K562 (cell line): ENCODE results near the gene COX5A. TPM values are rescaled to one million over a fixed set of nuclear protein-coding genes. Genes with fewer than 3 reads are reported as not detected.

Source experiments
- ATF1 ChIP-seq, 2 experiments: fragments of 450-650 bp in 1 of 2; IDR thresholded peaks; 2 replicates each; pipeline ENCODE4 v1.6.1; 2016; ENCODE audit warnings: missing compliant biosample characterization in 1 of 2, missing genetic modification characterization in 1 of 2
- BRF2 ChIP-seq: IDR thresholded peaks from 3 replicates; pipeline ENCODE4 v1.6.1; 2011; ENCODE audit warnings: borderline replicate concordance, mild to moderate bottlenecking; ENCODE audit not compliant: insufficient read length, insufficient read depth
- CREB5 ChIP-seq: fragments of 250-450 bp; sonication (Bioruptor Pico); IDR thresholded peaks from 2 replicates; pipeline ENCODE4 v1.5.0; 2020; ENCODE audit warnings: mild to moderate bottlenecking
- FIP1L1 ChIP-seq: fragments of 200-400 bp; formaldehyde crosslinking; IDR thresholded peaks from 2 replicates; pipeline ENCODE4 v1.6.1; 2018; ENCODE audit warnings: mild to moderate bottlenecking, low read depth, low read length; ENCODE audit not compliant: poor library complexity, severe bottlenecking
- FOXK1 ChIP-seq: sonication (generic); formaldehyde crosslinking; IDR thresholded peaks from 2 replicates; pipeline ENCODE4 v1.8.0; 2022; ENCODE audit warnings: missing genetic modification reagents, mild to moderate bottlenecking, borderline replicate concordance
- HLTF ChIP-seq: fragments of 450-650 bp; IDR thresholded peaks from 2 replicates; pipeline ENCODE4 v1.6.1; 2016
- LCOR ChIP-seq: sonication (generic); formaldehyde crosslinking; IDR thresholded peaks from 2 replicates; pipeline ENCODE4 v1.8.0; 2022; ENCODE audit warnings: mild to moderate bottlenecking, missing genetic modification reagents
- MED1 ChIP-seq: sonication (generic); formaldehyde crosslinking; IDR thresholded peaks from 2 replicates; pipeline ENCODE4 v1.8.1; 2023; ENCODE audit warnings: missing genetic modification reagents, borderline replicate concordance
- NUFIP1 ChIP-seq: fragments of 450-650 bp; IDR thresholded peaks from 2 replicates; pipeline ENCODE4 v1.6.1; 2018; ENCODE audit not compliant: partially characterized antibody
- PHTF2 ChIP-seq: fragments of 250-450 bp; sonication (Bioruptor Pico); IDR thresholded peaks from 2 replicates; pipeline ENCODE4 v1.5.0; 2021; ENCODE audit warnings: mild to moderate bottlenecking
- SAFB2 ChIP-seq: fragments of 200-400 bp; formaldehyde crosslinking; IDR thresholded peaks from 2 replicates; pipeline ENCODE4 v1.6.1; 2018; ENCODE audit warnings: borderline replicate concordance, low read length, low read depth, moderate library complexity; ENCODE audit not compliant: severe bottlenecking
- SMARCB1 ChIP-seq: IDR thresholded peaks from 2 replicates; pipeline ENCODE4 v1.6.1; 2011; ENCODE audit warnings: improper control_type of control experiment, low read depth; ENCODE audit not compliant: insufficient read length
- TCF3 ChIP-seq: sonication (generic); formaldehyde crosslinking; IDR thresholded peaks from 2 replicates; pipeline ENCODE4 v1.4.0; 2020; ENCODE audit warnings: mild to moderate bottlenecking, missing genetic modification reagents
- YY1 ChIP-seq, 3 experiments: IDR thresholded peaks; 2 replicates each; pipeline ENCODE4 v1.6.1; 2011; ENCODE audit warnings: low read length in 2 of 3, mild to moderate bottlenecking in 2 of 3, moderate library complexity in 2 of 3, borderline replicate concordance in 1 of 3, control low read depth in 1 of 3, low read depth in 1 of 3; ENCODE audit not compliant: insufficient read depth in 3 of 3, insufficient replicate concordance in 2 of 3, control insufficient read depth in 1 of 3, insufficient read length in 1 of 3; ENCODE audit errors: extremely low read depth in 1 of 3
- ZNF224 ChIP-seq: sonication (generic); formaldehyde crosslinking; IDR thresholded peaks from 2 replicates; pipeline ENCODE4 v1.8.0; 2022; ENCODE audit warnings: mild to moderate bottlenecking, missing genetic modification reagents
- ZNF41 ChIP-seq: fragments of 250-450 bp; sonication (Bioruptor Pico); conservative IDR thresholded peaks from 2 replicates; pipeline ENCODE4 v1.4.0; 2020; ENCODE audit warnings: mild to moderate bottlenecking
- ZNF511 ChIP-seq: sonication (generic); formaldehyde crosslinking; IDR thresholded peaks from 2 replicates; pipeline ENCODE4 v1.8.0; 2022; ENCODE audit warnings: mild to moderate bottlenecking, missing genetic modification reagents
- ZNF707 ChIP-seq: fragments of 250-450 bp; sonication (Bioruptor Pico); conservative IDR thresholded peaks from 2 replicates; pipeline ENCODE4 v1.8.0; 2022; ENCODE audit warnings: inconsistent platforms, mild to moderate bottlenecking, moderate library complexity
- ZNF75A ChIP-seq: fragments of 450-650 bp; formaldehyde crosslinking; IDR thresholded peaks from 2 replicates; pipeline ENCODE4 v1.4.0; 2020; ENCODE audit warnings: mild to moderate bottlenecking
- ZNF766 ChIP-seq: fragments of 200-800 bp; sonication (Bioruptor generic); conservative IDR thresholded peaks from 2 replicates; pipeline ENCODE4 v1.6.1; 2016; ENCODE audit warnings: missing genetic modification characterization, missing compliant biosample characterization
- ZNF780A ChIP-seq: fragments of 250-450 bp; sonication (Bioruptor Pico); IDR thresholded peaks from 2 replicates; pipeline ENCODE4 v1.5.0; 2021; ENCODE audit warnings: mild to moderate bottlenecking
- polyA plus RNA-seq, 8 experiments: library from polyadenylated mRNA; depleted of rRNA in 4 of 8; stranded (reverse) in 5 of 8; unstranded in 3 of 8; fragments of >200 nt; fragmentation: Nextera tagmentation in 2 of 8; fragmentation: Illumina TruSeq in 1 of 8; extraction: Ambion mirVana in 2 of 8; extraction: Trizol in 1 of 8; gene quantifications; 2 replicates each; pipeline versions ENCODE4 v1.2.1 to v1.2.3, GENCODE V29; 2011 to 2014; ENCODE audit warnings: inconsistent platforms in 1 of 8, missing spikeins in 1 of 8
- total RNA-seq, 7 experiments: library from RNA; depleted of rRNA in 6 of 7; stranded (reverse); fragments of >200 nt in 6 of 7; fragmentation: Illumina TruSeq in 2 of 7; extraction: Trizol in 2 of 7; gene quantifications; 2 replicates each; pipeline versions ENCODE4 v1.2.1 to v1.2.3, GENCODE V29; 2011 to 2021; ENCODE audit warnings: low replicate concordance in 1 of 7
- TF ChIP-seq, protein P1 (sequence below): fragments of 450-650 bp; IDR thresholded peaks from one replicate; pipeline ENCODE4 v1.6.1; 2018; ENCODE audit warnings: mild to moderate bottlenecking, moderate library complexity; ENCODE audit not compliant: partially characterized antibody

The COX5A gene
- total and polyA plus RNA-seq, 9 of the 15 experiments (the other 6 are each of a cell fraction or from before 2014, with no cell fraction given), result 86.8 to 553 (median 371) TPM

- no peak for TF ChIP-seq CREB5 (CRISPR knock-in tag)
- TF ChIP-seq ZNF41 (CRISPR knock-in tag), result no peak
- TF ChIP-seq, protein P1, sequence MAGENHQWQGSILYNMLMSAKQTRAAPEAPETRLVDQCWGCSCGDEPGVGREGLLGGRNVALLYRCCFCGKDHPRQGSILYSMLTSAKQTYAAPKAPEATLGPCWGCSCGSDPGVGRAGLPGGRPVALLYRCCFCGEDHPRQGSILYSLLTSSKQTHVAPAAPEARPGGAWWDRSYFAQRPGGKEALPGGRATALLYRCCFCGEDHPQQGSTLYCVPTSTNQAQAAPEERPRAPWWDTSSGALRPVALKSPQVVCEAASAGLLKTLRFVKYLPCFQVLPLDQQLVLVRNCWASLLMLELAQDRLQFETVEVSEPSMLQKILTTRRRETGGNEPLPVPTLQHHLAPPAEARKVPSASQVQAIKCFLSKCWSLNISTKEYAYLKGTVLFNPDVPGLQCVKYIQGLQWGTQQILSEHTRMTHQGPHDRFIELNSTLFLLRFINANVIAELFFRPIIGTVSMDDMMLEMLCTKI, result no peak
- no peak for TF ChIP-seq HLTF
- TF ChIP-seq ATF1 (CRISPR knock-in tag; IDR thresholded peaks at IDR 0.05), result no peak
- peak; percentile 94 for TF ChIP-seq ATF1 (tag; IDR thresholded peaks at IDR 0.05)
- TF ChIP-seq SMARCB1, result no peak
- no peak for TF ChIP-seq ZNF75A (CRISPR knock-in tag)
- no peak for TF ChIP-seq FOXK1 (CRISPR knock-in tag)
- TF ChIP-seq LCOR (CRISPR knock-in tag), result no peak
- TF ChIP-seq FIP1L1, result no peak
- TF ChIP-seq YY1 (IDR thresholded peaks at IDR 0.05; ENCODE audit: borderline replicate concordance in 1 of 3, control insufficient read depth in 1 of 3, extremely low read depth in 1 of 3, insufficient read depth in 3 of 3, insufficient read length in 1 of 3, insufficient replicate concordance in 2 of 3, low read depth in 1 of 3, low read length in 2 of 3), result peak; percentile 89 to 96 (median 93)
- TF ChIP-seq NUFIP1, result no peak
- TF ChIP-seq MED1, result no peak
- no peak for TF ChIP-seq PHTF2 (CRISPR knock-in tag)
- TF ChIP-seq ZNF224 (CRISPR knock-in tag), result no peak
- TF ChIP-seq SAFB2, result no peak
- no peak for TF ChIP-seq ZNF707 (CRISPR knock-in tag)
- peak; percentile 87 for TF ChIP-seq ZNF766 (CRISPR knock-in tag)
- TF ChIP-seq TCF3, result no peak
- TF ChIP-seq ZNF511 (CRISPR knock-in tag), result no peak
- TF ChIP-seq BRF2, result no peak
- no peak for TF ChIP-seq ZNF780A
Measured at GRCh38 chr15:74889883-74890664, 47.8 kb downstream of the COX5A start, which contains the start of gene MPI (continued).
